A673 (cell line): Measurements from ENCODE around the gene SUPT3H. TPM values are rescaled to one million over a fixed set of nuclear protein-coding genes. Genes with fewer than 3 reads are reported as not detected.

Source experiments
- BruUV-seq: library from RNA; stranded (reverse); fragments of 400-500 nt; replicated peaks from 2 replicates; lab custom pipeline; 2021; lab: Mats Ljungman, UMichigan
- CTCF ChIA-PET: fragments of 300-600 bp; sonication (Branson Sonifier 250); formaldehyde crosslinking; loops from one replicate; lab custom pipeline; 2022; ENCODE audit warnings: antibody characterized with exemption; lab: Charles Lee
- POLR2A ChIA-PET: fragments of 300-600 bp; sonication (Branson Sonifier 250); formaldehyde crosslinking; loops from one replicate; lab custom pipeline; 2022; ENCODE audit warnings: antibody characterized with exemption; ENCODE audit not compliant: low non-redundant PET; lab: Charles Lee
- DNase-seq: peaks from one replicate; pipeline ENCODE4 v3.0.0-alpha.2; 2015; ENCODE audit warnings: low spot score
- H3K27ac ChIP-seq: fragments of 200-600 bp; sonication (generic); 2 replicates; pipeline ENCODE4 v1.5.1; 2016; ENCODE audit warnings: mixed run types, low read depth, mild to moderate bottlenecking, mixed read lengths, antibody characterized with exemption, low read length; ENCODE audit not compliant: poor library complexity, severe bottlenecking
- H3K27me3 ChIP-seq: fragments of 200-600 bp; sonication (generic); replicated peaks from 2 replicates; pipeline ENCODE4 v1.6.1; 2017; ENCODE audit warnings: mixed run types, low read depth, mild to moderate bottlenecking, mixed read lengths, antibody characterized with exemption, low read length; ENCODE audit not compliant: insufficient read depth, poor library complexity
- H3K36me3 ChIP-seq: fragments of 200-600 bp; sonication (generic); 2 replicates; pipeline ENCODE4 v1.6.1; 2016; ENCODE audit warnings: mixed run types, mild to moderate bottlenecking, mixed read lengths, antibody characterized with exemption, low read length; ENCODE audit not compliant: insufficient read depth, poor library complexity, severe bottlenecking
- H3K4me1 ChIP-seq: fragments of 200-600 bp; sonication (generic); 2 replicates; pipeline ENCODE4 v1.6.1; 2017; ENCODE audit warnings: mixed run types, mild to moderate bottlenecking, mixed read lengths, antibody characterized with exemption, low read length; ENCODE audit not compliant: insufficient read depth, poor library complexity, severe bottlenecking
- H3K4me3 ChIP-seq: fragments of 200-600 bp; sonication (generic); 2 replicates; pipeline ENCODE4 v1.5.1; 2016; ENCODE audit warnings: low read depth, mixed run types, mild to moderate bottlenecking, mixed read lengths, low read length; ENCODE audit not compliant: poor library complexity, severe bottlenecking
- H3K9me3 ChIP-seq: fragments of 200-600 bp; sonication (generic); 2 replicates; pipeline ENCODE4 v1.6.1; 2016; ENCODE audit warnings: mixed run types, low read depth, mild to moderate bottlenecking, mixed read lengths, antibody characterized with exemption, low read length; ENCODE audit not compliant: poor library complexity, severe bottlenecking
- EZH2 ChIP-seq: fragments of 200-600 bp; sonication (generic); IDR thresholded peaks from 2 replicates; pipeline ENCODE4 v1.6.1; 2017; ENCODE audit warnings: borderline replicate concordance, low read depth, mild to moderate bottlenecking, mixed read lengths, antibody characterized with exemption, low read length; ENCODE audit not compliant: poor library complexity, severe bottlenecking
- intact Hi-C: fragments of 100-400 bp; cut with micrococcal nuclease; formaldehyde crosslinking; loops from one replicate; pipeline ENCODE4 v1.10.0; 2022; ENCODE audit not compliant: unreplicated experiment
- total RNA-seq: library from RNA; stranded (reverse); gene quantifications from 2 replicates; pipeline ENCODE4 v1.2.3, GENCODE V29; 2021
- TF ChIP-seq, protein P1 (sequence below): fragments of 300-800, 200-600 bp; sonication (generic); conservative IDR thresholded peaks from 2 replicates; pipeline ENCODE4 v1.5.1; 2017; ENCODE audit warnings: low read depth, mild to moderate bottlenecking, antibody characterized with exemption, low read length, moderate library complexity, mixed read lengths

Gene SUPT3H
- total RNA-seq, 1 experiment from 2014 or later: 10.8 TPM

DNA sequence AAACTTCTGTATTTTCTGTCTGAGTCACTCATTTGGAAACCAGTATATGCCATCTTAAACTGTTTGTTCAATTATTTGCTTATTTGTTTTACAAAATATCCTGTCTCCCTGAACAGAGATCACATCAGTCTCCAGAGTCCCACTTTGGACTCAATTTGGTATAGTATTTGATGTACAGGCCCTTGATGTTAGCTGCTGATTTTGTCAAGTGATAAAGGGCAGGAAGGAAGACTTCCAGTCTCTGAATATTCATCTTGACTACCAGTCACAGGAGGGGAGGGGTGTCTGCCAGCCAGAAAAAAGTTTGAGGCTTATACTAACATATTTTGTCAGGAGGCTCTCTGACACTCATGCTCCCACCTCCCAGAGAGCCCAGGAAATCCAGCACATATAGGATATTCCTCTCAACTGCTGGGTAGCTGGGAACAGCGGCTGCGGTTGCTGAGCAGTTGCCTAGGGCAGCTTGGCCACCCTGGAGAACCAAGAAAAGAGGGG, 426.4 kb downstream of the SUPT3H start:
- Histone ChIP-seq H3K9me3 (peaks cover 12% of the 10 kb centered on the region), H3K4me1 (no peaks in the 10 kb centered on the region), H3K27me3 (no peaks in the 10 kb centered on the region), H3K27ac (no peak overlapping the region), H3K36me3 (peaks cover 2% of the 10 kb centered on the region), H3K4me3 (no peak overlapping the region)
- no TSS peak for BruUV-seq
- TF ChIP-seq EZH2: no peak
- TF ChIP-seq, protein P1, sequence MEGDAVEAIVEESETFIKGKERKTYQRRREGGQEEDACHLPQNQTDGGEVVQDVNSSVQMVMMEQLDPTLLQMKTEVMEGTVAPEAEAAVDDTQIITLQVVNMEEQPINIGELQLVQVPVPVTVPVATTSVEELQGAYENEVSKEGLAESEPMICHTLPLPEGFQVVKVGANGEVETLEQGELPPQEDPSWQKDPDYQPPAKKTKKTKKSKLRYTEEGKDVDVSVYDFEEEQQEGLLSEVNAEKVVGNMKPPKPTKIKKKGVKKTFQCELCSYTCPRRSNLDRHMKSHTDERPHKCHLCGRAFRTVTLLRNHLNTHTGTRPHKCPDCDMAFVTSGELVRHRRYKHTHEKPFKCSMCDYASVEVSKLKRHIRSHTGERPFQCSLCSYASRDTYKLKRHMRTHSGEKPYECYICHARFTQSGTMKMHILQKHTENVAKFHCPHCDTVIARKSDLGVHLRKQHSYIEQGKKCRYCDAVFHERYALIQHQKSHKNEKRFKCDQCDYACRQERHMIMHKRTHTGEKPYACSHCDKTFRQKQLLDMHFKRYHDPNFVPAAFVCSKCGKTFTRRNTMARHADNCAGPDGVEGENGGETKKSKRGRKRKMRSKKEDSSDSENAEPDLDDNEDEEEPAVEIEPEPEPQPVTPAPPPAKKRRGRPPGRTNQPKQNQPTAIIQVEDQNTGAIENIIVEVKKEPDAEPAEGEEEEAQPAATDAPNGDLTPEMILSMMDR: no peak
- DNase-seq: peak; percentile 39
- ChIA-PET CTCF (no interaction called here), POLR2A (interaction anchor here (0.7 kb wide), 1 partner anchor 488 kb away, joined by 3 read pairs; no protein-coding TSS in a partner anchor)
- intact Hi-C loops: no loop called here

DNA sequence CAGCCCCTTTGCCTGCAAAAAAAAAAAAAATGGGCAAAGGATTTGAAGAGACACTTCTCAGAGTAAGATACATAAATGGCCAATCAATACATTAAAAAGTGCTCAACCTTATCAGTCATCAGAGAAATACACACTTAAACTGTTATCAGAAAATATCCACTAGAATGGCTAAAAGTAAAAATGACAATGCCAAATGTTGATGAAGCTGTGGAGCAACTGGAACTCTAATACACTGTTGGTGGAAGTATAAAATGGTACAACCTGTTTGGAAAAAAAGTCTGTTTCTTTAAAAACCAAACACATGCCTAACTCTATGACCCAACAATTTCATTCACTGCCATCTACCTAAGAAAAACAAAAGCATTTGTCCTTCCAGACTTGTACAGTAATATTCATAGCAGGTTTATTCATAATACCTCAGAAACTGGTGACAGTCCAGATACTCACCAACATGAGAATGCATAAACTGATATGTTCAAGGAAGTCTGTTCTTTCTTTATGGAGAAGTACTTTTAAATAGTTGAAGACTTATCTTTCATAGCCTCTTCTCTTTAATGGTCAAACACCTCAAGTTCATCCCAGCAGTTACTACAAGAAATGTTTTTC, 428.0 kb downstream of the SUPT3H start:
- no TSS peak for BruUV-seq
- no peak overlapping the region for H3K4me3 ChIP-seq
- peaks cover 12% of the 10 kb centered on the region for H3K9me3 ChIP-seq
- intact Hi-C loops: no loop called here
- CTCF ChIA-PET: no interaction called here
- H3K27me3 ChIP-seq: no peaks in the 10 kb centered on the region
- POLR2A ChIA-PET: no interaction called here
- no peak overlapping the region for H3K27ac ChIP-seq
- no peak for DNase-seq
- peaks cover 5% of the 10 kb centered on the region for H3K36me3 ChIP-seq
- TF ChIP-seq, protein P1: no peak
- TF ChIP-seq EZH2: no peak
- no peaks in the 10 kb centered on the region for H3K4me1 ChIP-seq

DNA sequence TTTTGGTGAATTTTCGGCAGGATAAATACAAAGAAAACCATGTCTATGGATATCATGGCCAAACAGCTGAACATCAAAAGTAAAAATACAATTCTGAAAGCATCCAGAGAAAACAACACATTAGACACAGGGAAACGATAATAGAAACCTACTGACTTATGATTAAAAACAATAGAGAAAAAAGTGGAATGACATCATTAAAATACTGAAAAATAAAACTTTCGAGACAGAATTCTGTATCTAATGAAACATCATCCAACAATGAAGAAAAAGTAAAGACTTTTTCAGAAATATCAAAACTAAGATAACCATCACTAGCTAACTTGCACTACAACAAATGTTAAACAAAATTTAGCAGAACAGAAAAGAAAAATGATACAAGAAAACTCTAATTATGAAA, 434.2 kb downstream of the SUPT3H start:
- Histone ChIP-seq H3K36me3 (peaks cover 5% of the 10 kb centered on the region), H3K27me3 (no peaks in the 10 kb centered on the region), H3K27ac (no peak overlapping the region), H3K9me3 (peaks cover 5% of the 10 kb centered on the region), H3K4me1 (peaks cover 4% of the 10 kb centered on the region), H3K4me3 (no peak overlapping the region)
- no peak for DNase-seq
- intact Hi-C loops: no loop called here
- TF ChIP-seq EZH2: no peak
- TF ChIP-seq, protein P1: no peak
- BruUV-seq: no TSS peak
- CTCF ChIA-PET: no interaction called here
- POLR2A ChIA-PET: no interaction called here
